Left colon (tissue), 2 donors: ENCODE measurements around the gene ARHGAP20. TPM values are rescaled to one million over a fixed set of nuclear protein-coding genes. Genes with fewer than 3 reads are reported as not detected.
A peak's percentile ranks its signal among the peaks of the same experiment; 100 is the strongest.

Source experiments
- ATAC-seq: fragments of 200-7000 bp; cut with Tn5 transposase; one replicate; pipeline ENCODE4 v1.9.1; 2020; ENCODE audit warnings: mild to moderate bottlenecking, moderate library complexity
- DNase-seq, 2 donors: peaks; one replicate each; pipeline ENCODE4 v3.0.0-alpha.2; 2020
- intact Hi-C, 2 donors: fragments of 100-400 bp; cut with DNase I in 1 of 2; cut with micrococcal nuclease in 1 of 2; formaldehyde crosslinking; loops; one replicate each; pipeline versions ENCODE4 v1.11.2 to v1.14.0; 2022; cut with DNase I, micrococcal nuclease
- total RNA-seq, 2 donors: library from RNA; stranded (reverse); fragmentation: NEBNext Ultra II Directional; extraction: Animal tissue kit (Norgen Biotek cat#: 25700); gene quantifications; one replicate each; pipeline ENCODE4 v1.2.1, GENCODE V29; 2021
- donor health status: DM: no; HTN: no; CAD: no.
- donor health status: DM: yes; HTN: yes; CAD: no.

Gene ARHGAP20
- total RNA-seq, 2 donors from 2014 or later: 1.1 to 2.8 TPM

GRCh38 chr11:110728476-110728875 is 16.2 kb upstream of the ARHGAP20 start:
- intact Hi-C loops: no loop called here
- DNase-seq (no peak), ATAC-seq (no peak)

GRCh38 chr11:110724358-110724757 is 12.1 kb upstream of the ARHGAP20 start:
- DNase-seq (no peak), ATAC-seq (no peak)
- intact Hi-C loops: no loop called here

GRCh38 chr11:110720431-110721275 is 8.4 kb upstream of the ARHGAP20 start:
- ATAC-seq (no peak), DNase-seq (no peak)
- intact Hi-C loops: no loop called here

- DNase-seq (no peak), ATAC-seq (no peak)
- intact Hi-C loops: no loop called here
Observed at GRCh38 chr11:110716361-110716760, 4.1 kb upstream of the ARHGAP20 start.

- ATAC-seq: no peak
- DNase-seq: no peak
- intact Hi-C loops: no loop called here
Observed at GRCh38 chr11:110715541-110715940, 3.3 kb upstream of the ARHGAP20 start.

- DNase-seq (peak in 1 of 2 donors; percentile 8), ATAC-seq (no peak)
- intact Hi-C loops: loop anchor here in 1 of 2 donors (5.0 kb wide), 1 partner anchor 514 kb away; no protein-coding TSS in a partner anchor
Observed at GRCh38 chr11:110713449-110713776, 1.2 kb upstream of the ARHGAP20 start.

- DNase-seq (peak; percentile 25), ATAC-seq (peak; percentile 41)
- intact Hi-C loops: loop anchor here in 1 of 2 donors (5.0 kb wide), 1 partner anchor 514 kb away; no protein-coding TSS in a partner anchor
Observed at GRCh38 chr11:110712659-110713448, 617 bp upstream of the ARHGAP20 start.

- no peak for DNase-seq
- ATAC-seq: no peak
- intact Hi-C loops: loop anchor here in 1 of 2 donors (5.0 kb wide), 1 partner anchor 516 kb away; no protein-coding TSS in a partner anchor
Observed at GRCh38 chr11:110711448-110711775, 825 bp downstream of the ARHGAP20 start.

- peak; percentile 12 for ATAC-seq
- intact Hi-C loops: loop anchor here in 1 of 2 donors (5.0 kb wide), 1 partner anchor 516 kb away; no protein-coding TSS in a partner anchor
- DNase-seq: peak; percentile 30 to 37
Observed at GRCh38 chr11:110710628-110711381, 1.4 kb downstream of the ARHGAP20 start.

- ATAC-seq (no peak), DNase-seq (no peak)
- intact Hi-C loops: no loop called here
Observed at GRCh38 chr11:110704210-110704864, 7.9 kb downstream of the ARHGAP20 start.

GRCh38 chr11:110691926-110692325 is 20.3 kb downstream of the ARHGAP20 start:
- no peak for DNase-seq
- no peak for ATAC-seq
- intact Hi-C loops: no loop called here

GRCh38 chr11:110689306-110689705 is 22.9 kb downstream of the ARHGAP20 start:
- ATAC-seq: no peak
- no peak for DNase-seq
- intact Hi-C loops: no loop called here

GRCh38 chr11:110679323-110679975 is 32.8 kb downstream of the ARHGAP20 start:
- intact Hi-C loops: no loop called here
- no peak for DNase-seq
- ATAC-seq: peak; percentile 55

GRCh38 chr11:110675548-110675947 is 36.7 kb downstream of the ARHGAP20 start:
- intact Hi-C loops: no loop called here
- DNase-seq: no peak
- ATAC-seq: no peak

GRCh38 chr11:110665689-110666465 is 46.4 kb downstream of the ARHGAP20 start:
- DNase-seq (no peak), ATAC-seq (no peak)
- intact Hi-C loops: no loop called here

- intact Hi-C loops: no loop called here
- DNase-seq: no peak
- no peak for ATAC-seq
Observed at GRCh38 chr11:110655967-110656366, 56.3 kb downstream of the ARHGAP20 start.

- intact Hi-C loops: no loop called here
- ATAC-seq (no peak), DNase-seq (no peak)
Observed at GRCh38 chr11:110654456-110654855, 57.8 kb downstream of the ARHGAP20 start.

GRCh38 chr11:110645253-110645652 is 67.0 kb downstream of the ARHGAP20 start:
- no peak for ATAC-seq
- intact Hi-C loops: no loop called here
- no peak for DNase-seq
